Gastrocnemius medialis (tissue), 4 donors: ENCODE measurements around the gene OTOA. TPM values are rescaled to one million over a fixed set of nuclear protein-coding genes. Genes with fewer than 3 reads are reported as not detected.
"Not testable (repeated sequence)": the region's sequence is repeated elsewhere in the genome, so short reads cannot be mapped to it uniquely, and the experiment has no call there.

Experiments used
- ATAC-seq, 2 donors: fragments of 150-250 bp; one replicate each; pipeline ENCODE4 v1.9.1; 2016
- DNase-seq, 2 donors: peaks; one replicate each; pipeline ENCODE4 v3.0.0-alpha.2; 2019
- H3K27ac ChIP-seq, 4 donors: fragments of 200-600 bp; sonication (generic); 1 replicate in 1 of 4; 2 replicates in 3 of 4; pipeline ENCODE4 v1.5.1; 2016 to 2018; ENCODE audit warnings: mild to moderate bottlenecking in 2 of 4, moderate library complexity in 1 of 4
- H3K27me3 ChIP-seq, 3 donors: fragments of 200-600 bp; sonication (generic) in 2 of 3; 1 replicate in 1 of 3; 2 replicates in 2 of 3; pipeline versions ENCODE4 v1.5.1 to v1.6.0; 2016 to 2019; ENCODE audit warnings: mild to moderate bottlenecking in 1 of 3, moderate library complexity in 1 of 3
- H3K36me3 ChIP-seq, 2 donors: fragments of 200-600 bp; sonication (generic) in 1 of 2; one replicate each; pipeline ENCODE4 v1.5.1; 2017 to 2018
- H3K4me1 ChIP-seq, 2 donors: fragments of 200-600 bp; sonication (generic) in 1 of 2; one replicate each; pipeline ENCODE4 v1.5.1; 2016 to 2017; ENCODE audit warnings: mild to moderate bottlenecking in 2 of 2
- H3K4me3 ChIP-seq, 4 donors: fragments of 200-600 bp; sonication (generic) in 3 of 4; 1 replicate in 1 of 4; 2 replicates in 3 of 4; pipeline ENCODE4 v1.5.1; 2016 to 2019; ENCODE audit warnings: mild to moderate bottlenecking in 2 of 4
- H3K9me3 ChIP-seq, 3 donors: fragments of 200-600 bp; sonication (generic) in 2 of 3; 1 replicate in 1 of 3; 2 replicates in 2 of 3; pipeline ENCODE4 v1.5.1; 2016 to 2019
- POLR2A ChIP-seq, 2 donors: fragments of 450-650 bp; IDR thresholded peaks; one replicate each; pipeline ENCODE4 v1.6.1; 2017; ENCODE audit warnings: antibody characterized with exemption in 2 of 2, mild to moderate bottlenecking in 2 of 2, moderate library complexity in 2 of 2
- in situ Hi-C, 4 donors: fragments of 200-750 bp; cut with MboI; loops; one replicate each; pipeline versions ENCODE4 v1.15.0 to v1.8.0; 2017; ENCODE audit warnings: low sequenced_read_pairs in 4 of 4
- intact Hi-C: fragments of 100-400 bp; cut with DNase I; formaldehyde crosslinking; loops from one replicate; pipeline ENCODE4 v1.15.1; 2023; ENCODE audit warnings: low total_unique reads
- total RNA-seq, 4 donors: library from RNA; depleted of rRNA; stranded (reverse); fragments of >200 nt; gene quantifications; one replicate each; pipeline versions ENCODE4 v1.1.0 to v1.2.3, GENCODE V29; 2016
- TF ChIP-seq, protein P1 (sequence below), 5 experiments: fragments of 450-650 bp in 3 of 5; fragments of 200-600 bp in 2 of 5; sonication (generic) in 2 of 5; IDR thresholded peaks in 4 of 5; conservative IDR thresholded peaks in 1 of 5; 1 replicate in 4 of 5; 2 replicates in 1 of 5; pipeline ENCODE4 v1.5.1; 2016 to 2019; ENCODE audit warnings: antibody characterized with exemption in 5 of 5, mild to moderate bottlenecking in 3 of 5, moderate library complexity in 3 of 5

The OTOA gene
- total RNA-seq, 4 donors from 2014 or later, result 1.6 TPM; not detected in 3

DNA sequence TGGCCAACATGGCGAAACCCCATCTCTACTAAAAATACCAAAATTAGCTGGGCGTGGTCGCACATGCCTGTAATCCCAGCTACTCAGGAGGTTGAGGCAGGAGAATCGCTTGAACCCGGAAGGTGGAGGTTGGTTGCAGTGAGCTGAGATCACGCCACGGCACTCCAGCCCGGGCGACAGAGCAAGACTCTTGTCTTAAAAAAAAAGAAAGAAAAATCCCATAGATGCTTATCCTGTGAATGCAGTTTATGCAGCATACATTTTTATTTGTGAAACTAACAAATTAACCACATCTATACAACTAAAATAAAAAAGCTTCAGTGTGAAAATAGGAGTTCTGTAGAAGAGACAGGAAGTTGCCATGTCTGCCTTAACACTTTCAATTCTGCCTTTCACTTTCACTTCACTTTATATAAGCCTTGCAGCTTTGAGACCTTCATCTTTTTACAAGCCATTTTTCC lies 18.5 kb upstream of the OTOA start:
- intact Hi-C loops, result no loop called here

DNA sequence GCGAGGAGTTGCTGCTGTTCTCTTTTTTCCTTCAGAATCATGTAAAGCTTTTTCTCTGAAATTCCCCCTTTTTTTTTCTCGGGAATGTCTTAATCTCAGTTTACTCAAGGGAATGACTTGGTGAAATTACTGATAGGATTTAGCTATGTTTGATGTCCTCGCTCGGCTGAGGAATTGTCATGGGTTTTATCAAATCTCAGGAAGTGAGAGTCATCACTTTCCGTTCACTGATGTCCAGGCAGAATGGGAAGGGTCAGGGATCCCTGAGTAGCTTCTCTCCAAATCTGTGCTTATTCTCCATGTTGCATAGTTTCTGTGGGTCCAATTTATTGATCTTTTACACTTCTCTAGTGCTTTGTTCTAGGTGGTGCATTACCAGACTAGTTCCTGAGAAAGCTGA lies 17.7 kb upstream of the OTOA start:
- Histone ChIP-seq H3K9me3 (no peaks in the 10 kb centered on the region), H3K27ac (peak overlapping the region; percentile 41 to 64 (median 54)), H3K4me1 (peaks cover 12 to 29% of the 10 kb centered on the region in 2 donors), H3K27me3 (no peaks in the 10 kb centered on the region), H3K4me3 (peak overlapping the region in 3 of 4 donors; percentile 19 to 42 (median 37)), H3K36me3 (no peaks in the 10 kb centered on the region)
- no peak for DNase-seq
- no peak for TF ChIP-seq POLR2A (IDR thresholded peaks at IDR 0.05)
- TF ChIP-seq, protein P1, sequence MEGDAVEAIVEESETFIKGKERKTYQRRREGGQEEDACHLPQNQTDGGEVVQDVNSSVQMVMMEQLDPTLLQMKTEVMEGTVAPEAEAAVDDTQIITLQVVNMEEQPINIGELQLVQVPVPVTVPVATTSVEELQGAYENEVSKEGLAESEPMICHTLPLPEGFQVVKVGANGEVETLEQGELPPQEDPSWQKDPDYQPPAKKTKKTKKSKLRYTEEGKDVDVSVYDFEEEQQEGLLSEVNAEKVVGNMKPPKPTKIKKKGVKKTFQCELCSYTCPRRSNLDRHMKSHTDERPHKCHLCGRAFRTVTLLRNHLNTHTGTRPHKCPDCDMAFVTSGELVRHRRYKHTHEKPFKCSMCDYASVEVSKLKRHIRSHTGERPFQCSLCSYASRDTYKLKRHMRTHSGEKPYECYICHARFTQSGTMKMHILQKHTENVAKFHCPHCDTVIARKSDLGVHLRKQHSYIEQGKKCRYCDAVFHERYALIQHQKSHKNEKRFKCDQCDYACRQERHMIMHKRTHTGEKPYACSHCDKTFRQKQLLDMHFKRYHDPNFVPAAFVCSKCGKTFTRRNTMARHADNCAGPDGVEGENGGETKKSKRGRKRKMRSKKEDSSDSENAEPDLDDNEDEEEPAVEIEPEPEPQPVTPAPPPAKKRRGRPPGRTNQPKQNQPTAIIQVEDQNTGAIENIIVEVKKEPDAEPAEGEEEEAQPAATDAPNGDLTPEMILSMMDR (IDR thresholded peaks at IDR 0.05 in 4 of 5, conservative IDR thresholded peaks at IDR 0.05 in 1 of 5), result no peak
- ATAC-seq, result no peak
- in situ Hi-C loops, result loop anchor here in 1 of 4 donors (10.0 kb wide), 1 partner anchor 51 kb away; the partner anchor contains the start of gene METTL9
- intact Hi-C loops, result no loop called here

More for the DNA sequence above, 18.5 kb upstream of the OTOA start:
- TF ChIP-seq, protein P1 (IDR thresholded peaks at IDR 0.05 in 4 of 5, conservative IDR thresholded peaks at IDR 0.05 in 1 of 5), result no peak
- no peak for TF ChIP-seq POLR2A (IDR thresholded peaks at IDR 0.05)
- no peaks in the 10 kb centered on the region for H3K9me3 ChIP-seq
- no peaks in the 10 kb centered on the region for H3K27me3 ChIP-seq
- peaks cover 12 to 29% of the 10 kb centered on the region in 2 donors for H3K4me1 ChIP-seq
- ATAC-seq (peak in 1 of 2 donors; percentile 55), DNase-seq (no peak)
- peak overlapping the region; percentile 41 to 64 (median 54) for H3K27ac ChIP-seq
- H3K36me3 ChIP-seq, result no peaks in the 10 kb centered on the region
- in situ Hi-C loops, result loop anchor here in 1 of 4 donors (10.0 kb wide), 1 partner anchor 50 kb away; the partner anchor contains the start of gene METTL9
- H3K4me3 ChIP-seq, result peak overlapping the region; percentile 18 to 42 (median 29)

DNA sequence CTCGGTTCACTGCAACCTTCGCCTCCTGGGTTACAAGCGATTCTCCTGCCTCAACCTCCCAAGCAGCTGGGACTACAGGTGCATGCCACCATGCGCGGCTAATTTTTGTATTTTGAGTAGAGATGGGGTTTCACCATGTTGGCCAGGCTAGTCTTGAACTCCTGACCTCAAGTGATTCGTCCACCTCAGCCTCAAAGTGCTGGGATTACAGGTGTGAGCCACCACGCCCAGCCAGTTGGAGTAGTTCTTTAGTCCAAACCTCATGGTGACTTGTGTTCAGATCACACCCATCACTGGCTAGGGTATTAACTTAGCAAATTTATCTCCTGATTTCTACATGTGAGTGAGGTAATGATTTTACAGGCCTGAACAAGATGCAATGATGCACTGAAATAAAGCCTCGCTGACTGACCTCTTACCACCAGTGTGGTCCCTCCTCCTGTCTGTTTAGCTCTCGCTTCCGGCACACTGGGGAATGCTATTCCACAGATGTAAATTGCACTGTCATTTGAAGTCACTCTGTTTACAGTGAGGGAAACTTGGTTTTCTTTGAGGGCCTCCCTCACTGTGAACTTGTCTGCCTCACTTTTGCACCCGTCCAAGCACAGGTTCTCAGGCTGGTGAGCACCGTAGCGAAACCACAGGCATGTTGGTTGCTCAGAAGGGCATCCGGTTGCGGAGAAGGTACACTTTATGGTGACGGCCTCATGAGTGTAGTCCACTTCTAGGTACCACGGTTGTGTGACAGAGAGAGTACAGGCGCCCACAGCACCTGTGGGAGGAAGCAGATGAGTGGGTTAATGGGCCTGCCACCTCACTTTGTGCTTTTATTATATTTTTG lies 16.8 kb upstream of the OTOA start:
- DNase-seq (no peak), ATAC-seq (no peak)
- H3K4me3 ChIP-seq, result no peak overlapping the region
- intact Hi-C loops (no loop called here), in situ Hi-C loops (loop anchor here in 1 of 4 donors (10.0 kb wide), 1 partner anchor 52 kb away; the partner anchor contains the start of gene METTL9)
- H3K9me3 ChIP-seq, result no peaks in the 10 kb centered on the region
- H3K4me1 ChIP-seq, result peaks cover 12 to 29% of the 10 kb centered on the region in 2 donors
- no peaks in the 10 kb centered on the region for H3K36me3 ChIP-seq
- no peak for TF ChIP-seq POLR2A (IDR thresholded peaks at IDR 0.05)
- TF ChIP-seq, protein P1 (IDR thresholded peaks at IDR 0.05 in 4 of 5, conservative IDR thresholded peaks at IDR 0.05 in 1 of 5), result no peak
- H3K27ac ChIP-seq, result peak overlapping the region in 2 of 4 donors; percentile 51 to 64
- H3K27me3 ChIP-seq, result no peaks in the 10 kb centered on the region

DNA sequence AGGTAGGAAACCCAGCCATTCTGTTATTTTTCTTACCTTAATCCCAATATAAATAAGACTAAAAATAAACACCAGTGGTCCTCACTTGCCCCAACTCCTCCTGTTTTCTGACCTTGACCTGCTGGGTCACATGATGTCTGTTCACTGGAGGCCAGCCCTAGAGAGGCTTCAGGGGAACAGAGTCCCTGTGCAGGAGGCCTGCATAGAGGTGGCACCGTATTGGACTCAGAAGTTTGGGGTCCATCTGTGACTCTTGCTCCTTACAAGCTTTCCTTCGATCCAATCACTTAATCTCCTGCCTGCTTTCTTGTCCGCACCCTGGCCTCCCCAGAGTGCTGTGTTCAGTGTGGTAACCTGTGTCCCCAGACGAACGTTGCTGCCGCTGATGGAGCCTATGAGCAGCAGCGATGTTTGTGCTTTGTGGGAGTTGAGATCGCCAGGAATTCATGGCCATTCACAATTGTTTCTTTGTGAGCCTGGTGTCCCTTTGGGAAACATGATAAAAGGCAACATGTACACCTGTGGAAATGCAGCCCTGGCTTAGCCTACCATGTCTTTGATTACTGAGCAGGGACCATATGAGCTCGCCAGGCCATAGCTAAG lies 16.1 kb upstream of the OTOA start:
- peaks cover 12 to 29% of the 10 kb centered on the region in 2 donors for H3K4me1 ChIP-seq
- H3K4me3 ChIP-seq, result no peak overlapping the region
- H3K9me3 ChIP-seq, result no peaks in the 10 kb centered on the region
- no peak for TF ChIP-seq POLR2A (IDR thresholded peaks at IDR 0.05)
- DNase-seq, result no peak
- H3K36me3 ChIP-seq, result no peaks in the 10 kb centered on the region
- ATAC-seq, result no peak
- in situ Hi-C loops, result loop anchor here in 1 of 4 donors (10.0 kb wide), 1 partner anchor 53 kb away; the partner anchor contains the start of gene METTL9
- H3K27ac ChIP-seq, result no peak overlapping the region
- no peaks in the 10 kb centered on the region for H3K27me3 ChIP-seq
- intact Hi-C loops, result no loop called here

DNA sequence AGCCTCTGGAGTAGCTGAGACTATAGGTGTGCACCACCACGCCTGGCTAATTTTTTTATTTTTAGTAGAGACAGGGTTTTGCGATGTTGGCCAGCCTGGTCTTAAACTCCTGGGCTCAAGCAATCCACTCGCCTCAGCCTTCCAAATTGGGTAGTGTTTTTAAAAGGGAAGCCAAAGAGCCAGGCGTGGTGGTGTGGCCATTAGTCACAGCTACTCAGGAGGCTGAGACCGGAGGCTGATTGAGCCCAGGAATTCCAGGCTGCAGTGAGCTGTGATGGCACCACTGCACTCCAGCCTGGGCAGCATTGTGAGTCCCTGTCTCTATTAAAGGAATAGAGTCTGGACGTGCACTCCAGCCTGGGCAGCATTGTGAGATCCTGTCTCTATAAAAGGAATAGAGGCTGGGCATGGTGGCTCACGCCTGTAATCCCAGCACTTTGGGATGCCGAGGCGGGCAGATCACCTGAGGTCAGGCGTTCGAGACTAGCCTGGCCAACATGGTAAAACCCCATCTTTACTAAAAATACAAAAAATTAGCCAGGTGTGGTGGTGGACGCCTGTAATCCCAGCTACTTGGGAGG lies 13.9 kb upstream of the OTOA start:
- in situ Hi-C loops, result loop anchor here in 1 of 4 donors (10.0 kb wide), 1 partner anchor 55 kb away; the partner anchor contains the start of gene METTL9
- ATAC-seq, H3K27ac ChIP-seq, DNase-seq, H3K4me3 ChIP-seq, H3K36me3 ChIP-seq, H3K9me3 ChIP-seq, H3K27me3 ChIP-seq, intact Hi-C loops: not testable (repeated sequence)
- peaks cover 3 to 19% of the 10 kb centered on the region in 2 donors for H3K4me1 ChIP-seq
